ENCODE data around the gene CD7. TPM values are rescaled to one million over a fixed set of nuclear protein-coding genes. Genes with fewer than 3 reads are reported as not detected.
A peak's percentile ranks its signal among the peaks of the same experiment; 100 is the strongest.

The CD7 gene
- total RNA-seq, 4 donors from 2014 or later = 3.0 to 4.4 (median 4.1) TPM

DNA sequence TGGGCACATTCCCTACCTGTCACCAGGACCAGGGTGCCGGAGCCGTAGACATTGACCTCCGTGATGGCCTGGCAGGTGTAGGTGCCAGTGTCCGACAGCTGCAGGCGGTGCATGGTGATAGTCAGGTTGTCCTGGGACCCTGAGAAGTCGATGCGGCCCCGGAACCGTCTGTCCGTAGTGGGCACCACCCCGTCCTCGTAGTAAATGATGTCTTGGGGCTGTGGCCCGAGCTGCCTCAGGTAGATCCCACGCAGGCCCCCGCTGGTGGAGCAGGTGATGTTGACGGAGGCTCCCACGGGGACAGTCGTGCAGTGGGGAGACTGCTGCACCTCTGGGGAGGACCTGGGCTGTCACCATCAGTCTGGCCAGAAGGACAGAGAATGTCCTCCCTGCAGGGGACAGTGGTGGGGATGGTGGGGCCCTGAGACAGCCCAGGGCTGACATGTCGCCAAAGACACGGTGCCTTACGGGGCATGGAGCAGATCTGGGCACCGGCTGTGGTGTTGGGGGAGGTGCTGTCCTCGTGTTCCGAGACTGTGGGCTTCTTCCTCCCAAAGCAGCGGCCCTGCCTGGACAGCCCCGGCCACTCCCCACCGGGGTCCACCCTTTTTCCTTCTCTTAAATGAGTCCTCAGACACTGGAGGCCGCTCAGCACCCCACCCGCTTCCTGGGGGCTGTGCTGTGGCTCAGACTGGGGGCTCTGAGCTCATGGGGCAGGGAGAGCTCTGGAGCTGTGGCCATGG, 586 bp downstream of the CD7 start:
- intact Hi-C loops (cut with DNase I) = no loop called here
- H3K4me1 ChIP-seq = peaks cover 0 to 30% (median 15%) of the 10 kb centered on the region in 3 donors
- no peak for DNase-seq

DNA sequence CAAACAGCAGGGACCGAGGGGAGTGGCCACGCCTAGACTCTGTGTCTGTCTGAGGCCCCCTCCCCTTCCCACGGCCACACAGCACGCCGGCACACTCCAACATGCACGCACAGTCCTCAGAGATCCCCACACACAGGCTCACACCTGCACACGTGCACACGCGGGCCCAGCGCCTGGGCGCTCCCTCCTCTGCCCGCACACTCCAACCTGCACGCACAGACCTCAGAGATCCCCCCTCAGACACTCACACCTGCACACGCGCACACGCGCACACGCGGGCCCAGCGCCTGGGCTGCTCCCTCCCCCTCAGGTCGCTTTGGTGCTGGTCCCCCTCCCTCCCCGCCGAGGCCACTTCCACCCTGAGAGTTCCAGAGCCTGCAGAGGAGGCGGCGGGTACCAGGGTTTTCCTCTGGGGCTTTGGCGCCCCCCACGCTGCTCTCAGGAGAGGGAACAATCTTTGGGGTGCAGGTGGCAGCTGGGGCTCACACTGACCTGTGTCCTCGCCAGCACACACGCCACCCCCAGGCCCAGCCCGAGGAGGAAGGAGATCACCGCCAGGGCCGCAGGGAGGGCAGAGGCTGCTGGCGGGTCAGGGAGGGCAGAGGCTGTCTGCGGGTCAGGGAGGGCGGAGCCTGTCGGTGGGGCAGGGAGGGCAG, 1.6 kb downstream of the CD7 start:
- Histone ChIP-seq H3K9me3 (no peaks in the 10 kb centered on the region), H3K27ac (no peak overlapping the region), H3K27me3 (peaks cover 5 to 80% (median 16%) of the 10 kb centered on the region in 4 donors), H3K4me1 (peaks cover 0 to 21% (median 10%) of the 10 kb centered on the region in 3 donors), H3K4me3 (peak overlapping the region in 3 of 4 donors; percentile 20 to 44 (median 31)), H3K36me3 (no peaks in the 10 kb centered on the region)
- intact Hi-C loops (cut with DNase I) = no loop called here
- no peak for DNase-seq
- WGBS, 2 donors = 10 to 14% methylated on average over 2 to 22 of the region's 36 CpGs
- TF ChIP-seq, protein P1, sequence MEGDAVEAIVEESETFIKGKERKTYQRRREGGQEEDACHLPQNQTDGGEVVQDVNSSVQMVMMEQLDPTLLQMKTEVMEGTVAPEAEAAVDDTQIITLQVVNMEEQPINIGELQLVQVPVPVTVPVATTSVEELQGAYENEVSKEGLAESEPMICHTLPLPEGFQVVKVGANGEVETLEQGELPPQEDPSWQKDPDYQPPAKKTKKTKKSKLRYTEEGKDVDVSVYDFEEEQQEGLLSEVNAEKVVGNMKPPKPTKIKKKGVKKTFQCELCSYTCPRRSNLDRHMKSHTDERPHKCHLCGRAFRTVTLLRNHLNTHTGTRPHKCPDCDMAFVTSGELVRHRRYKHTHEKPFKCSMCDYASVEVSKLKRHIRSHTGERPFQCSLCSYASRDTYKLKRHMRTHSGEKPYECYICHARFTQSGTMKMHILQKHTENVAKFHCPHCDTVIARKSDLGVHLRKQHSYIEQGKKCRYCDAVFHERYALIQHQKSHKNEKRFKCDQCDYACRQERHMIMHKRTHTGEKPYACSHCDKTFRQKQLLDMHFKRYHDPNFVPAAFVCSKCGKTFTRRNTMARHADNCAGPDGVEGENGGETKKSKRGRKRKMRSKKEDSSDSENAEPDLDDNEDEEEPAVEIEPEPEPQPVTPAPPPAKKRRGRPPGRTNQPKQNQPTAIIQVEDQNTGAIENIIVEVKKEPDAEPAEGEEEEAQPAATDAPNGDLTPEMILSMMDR (IDR thresholded peaks at IDR 0.05) = no peak
- TF ChIP-seq POLR2A (IDR thresholded peaks at IDR 0.05) = no peak

More for the DNA sequence above, 586 bp downstream of the CD7 start:
- Histone ChIP-seq H3K27me3 (peaks cover 5 to 80% (median 16%) of the 10 kb centered on the region in 4 donors), H3K27ac (peak overlapping the region in 3 of 4 donors; percentile 9 to 49 (median 46)), H3K4me3 (peak overlapping the region; percentile 1 to 44 (median 21)), H3K9me3 (no peaks in the 10 kb centered on the region), H3K36me3 (no peaks in the 10 kb centered on the region)
- WGBS, 2 donors = 55 to 79% methylated on average over 10 to 19 of the region's 29 CpGs
- TF ChIP-seq POLR2A (IDR thresholded peaks at IDR 0.05) = no peak
- TF ChIP-seq, protein P1 (IDR thresholded peaks at IDR 0.05) = no peak

DNA sequence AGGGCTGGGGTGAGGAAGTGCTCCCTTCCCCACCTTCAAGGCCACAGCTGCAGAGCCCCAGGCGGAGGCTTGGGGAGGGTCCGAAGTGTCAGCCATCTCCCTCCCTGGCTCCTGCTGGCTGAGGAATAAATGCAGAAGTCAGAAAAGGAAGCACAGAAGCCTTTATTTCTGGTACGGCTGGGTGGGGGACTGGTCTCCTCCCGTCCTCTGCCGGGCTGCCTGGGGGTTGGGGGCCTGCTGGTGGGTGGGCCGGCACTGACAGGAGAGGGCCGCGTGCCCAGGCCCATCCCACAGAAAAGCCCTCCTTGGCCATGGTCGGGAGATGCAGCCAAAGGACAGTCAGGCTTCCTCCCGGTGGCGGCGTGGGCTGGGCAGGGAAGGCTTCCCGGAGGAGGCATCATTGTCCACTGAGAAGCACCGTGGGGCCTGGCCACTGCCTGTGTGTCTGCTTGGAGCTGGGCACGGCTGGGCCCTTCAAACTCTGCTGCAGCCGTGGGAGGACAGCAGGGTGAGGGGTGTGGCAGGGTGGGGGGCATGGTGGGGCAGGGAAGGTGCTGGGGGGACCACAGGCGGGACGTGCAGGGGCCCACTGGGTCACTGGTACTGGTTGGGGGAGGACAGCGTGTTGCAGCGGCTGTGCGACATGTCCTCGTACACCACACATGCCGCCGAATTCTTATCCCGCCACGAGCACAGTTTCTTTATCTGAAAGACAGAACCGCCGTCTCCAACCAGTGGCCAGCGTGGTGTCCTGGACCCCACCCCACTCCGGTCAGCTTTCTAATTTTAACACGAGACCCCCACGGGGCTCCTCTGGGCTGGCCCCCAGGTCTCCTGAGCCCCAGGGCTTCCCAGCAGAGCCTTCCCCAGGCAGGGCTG, 2.4 kb downstream of the CD7 start:
- Histone ChIP-seq H3K36me3 (no peaks in the 10 kb centered on the region), H3K4me3 (peak overlapping the region in 2 of 4 donors; percentile 31 to 44), H3K9me3 (no peaks in the 10 kb centered on the region), H3K27me3 (peaks cover 5 to 81% (median 16%) of the 10 kb centered on the region in 4 donors), H3K4me1 (peaks cover 0 to 21% (median 10%) of the 10 kb centered on the region in 3 donors), H3K27ac (no peak overlapping the region)
- no peak for DNase-seq
- intact Hi-C loops (cut with DNase I) = no loop called here
- 27 to 70% methylated on average over 2 to 12 of the region's 32 CpGs for WGBS, 2 donors
- no peak for TF ChIP-seq POLR2A (IDR thresholded peaks at IDR 0.05)
- TF ChIP-seq, protein P1 (IDR thresholded peaks at IDR 0.05) = no peak

DNA sequence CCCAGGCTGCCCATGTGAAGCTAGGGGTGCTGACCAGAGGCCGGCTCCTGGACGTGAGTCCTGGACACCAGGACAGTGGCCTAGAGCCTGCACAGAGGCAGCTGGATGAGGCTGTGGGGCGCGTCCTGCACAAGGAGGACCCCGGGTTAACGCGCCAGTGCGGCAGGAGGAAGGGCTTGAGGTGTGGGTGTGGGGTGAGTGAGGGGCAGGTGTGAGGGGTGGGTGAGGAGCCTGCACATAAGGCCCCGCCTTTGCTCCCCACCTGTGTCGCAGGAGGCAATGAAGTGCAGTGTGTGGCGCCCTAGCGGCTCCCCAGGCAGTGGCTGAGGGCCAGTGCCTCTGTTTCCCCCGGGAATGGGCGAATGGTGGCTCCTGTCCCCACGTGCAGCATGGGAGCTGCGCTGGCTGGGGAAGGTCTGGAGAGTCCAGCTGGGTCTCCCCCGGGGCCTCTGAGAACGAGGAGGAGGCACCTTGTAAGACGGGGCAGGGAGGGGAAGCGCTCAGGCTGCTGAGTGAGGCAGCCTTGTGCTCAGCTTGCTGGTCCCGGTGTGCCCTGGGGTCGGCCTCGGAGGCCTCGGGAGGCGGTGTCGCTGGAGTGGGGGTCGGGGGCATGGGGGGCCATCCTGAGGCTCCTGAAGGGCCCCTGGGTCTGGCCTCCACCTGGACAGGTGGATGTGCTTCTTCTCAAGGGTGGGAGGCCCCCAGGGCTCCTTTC, 3.2 kb downstream of the CD7 start:
- no peak overlapping the region for H3K4me3 ChIP-seq
- intact Hi-C loops (cut with DNase I) = no loop called here
- DNase-seq = no peak
- H3K27ac ChIP-seq = no peak overlapping the region
- peaks cover 0 to 21% (median 10%) of the 10 kb centered on the region in 3 donors for H3K4me1 ChIP-seq
- 80 to 82% methylated on average over 10 to 11 of the region's 27 CpGs for WGBS, 2 donors
- TF ChIP-seq, protein P1 (IDR thresholded peaks at IDR 0.05) = no peak
- no peak for TF ChIP-seq POLR2A (IDR thresholded peaks at IDR 0.05)
- H3K9me3 ChIP-seq = no peaks in the 10 kb centered on the region
- no peaks in the 10 kb centered on the region for H3K36me3 ChIP-seq
- H3K27me3 ChIP-seq = peaks cover 5 to 87% (median 16%) of the 10 kb centered on the region in 4 donors

Data from esophagus squamous epithelium (tissue), 5 donors.